ENCODE measurements around the gene LRATD1. TPM values are rescaled to one million over a fixed set of nuclear protein-coding genes. Genes with fewer than 3 reads are reported as not detected.
A peak's percentile ranks its signal among the peaks of the same experiment; 100 is the strongest.

LRATD1 gene, protein sequence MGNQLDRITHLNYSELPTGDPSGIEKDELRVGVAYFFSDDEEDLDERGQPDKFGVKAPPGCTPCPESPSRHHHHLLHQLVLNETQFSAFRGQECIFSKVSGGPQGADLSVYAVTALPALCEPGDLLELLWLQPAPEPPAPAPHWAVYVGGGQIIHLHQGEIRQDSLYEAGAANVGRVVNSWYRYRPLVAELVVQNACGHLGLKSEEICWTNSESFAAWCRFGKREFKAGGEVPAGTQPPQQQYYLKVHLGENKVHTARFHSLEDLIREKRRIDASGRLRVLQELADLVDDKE
- total RNA-seq (100 to 1,000 TPM in 1 of 2 donors, 10 to 100 TPM in 1; 94.5 to 133 TPM), polyA plus RNA-seq (ENCODE audit: insufficient read depth, low read depth, low replicate concordance) (39.4 TPM)
- long read RNA-seq, donor 1, full-length matches to known transcripts: 7 of 7 reads
- long read RNA-seq, donor 1, partial matches to known transcripts: 0 of 7 reads
- long read RNA-seq, donor 1, other reads (novel, unspliced or antisense): 0 of 7 reads
- long read RNA-seq, donor 2, full-length matches to known transcripts: 5 of 12 reads
- long read RNA-seq, donor 2, partial matches to known transcripts: 7 of 12 reads
- long read RNA-seq, donor 2, other reads (novel, unspliced or antisense): 0 of 12 reads

DNA sequence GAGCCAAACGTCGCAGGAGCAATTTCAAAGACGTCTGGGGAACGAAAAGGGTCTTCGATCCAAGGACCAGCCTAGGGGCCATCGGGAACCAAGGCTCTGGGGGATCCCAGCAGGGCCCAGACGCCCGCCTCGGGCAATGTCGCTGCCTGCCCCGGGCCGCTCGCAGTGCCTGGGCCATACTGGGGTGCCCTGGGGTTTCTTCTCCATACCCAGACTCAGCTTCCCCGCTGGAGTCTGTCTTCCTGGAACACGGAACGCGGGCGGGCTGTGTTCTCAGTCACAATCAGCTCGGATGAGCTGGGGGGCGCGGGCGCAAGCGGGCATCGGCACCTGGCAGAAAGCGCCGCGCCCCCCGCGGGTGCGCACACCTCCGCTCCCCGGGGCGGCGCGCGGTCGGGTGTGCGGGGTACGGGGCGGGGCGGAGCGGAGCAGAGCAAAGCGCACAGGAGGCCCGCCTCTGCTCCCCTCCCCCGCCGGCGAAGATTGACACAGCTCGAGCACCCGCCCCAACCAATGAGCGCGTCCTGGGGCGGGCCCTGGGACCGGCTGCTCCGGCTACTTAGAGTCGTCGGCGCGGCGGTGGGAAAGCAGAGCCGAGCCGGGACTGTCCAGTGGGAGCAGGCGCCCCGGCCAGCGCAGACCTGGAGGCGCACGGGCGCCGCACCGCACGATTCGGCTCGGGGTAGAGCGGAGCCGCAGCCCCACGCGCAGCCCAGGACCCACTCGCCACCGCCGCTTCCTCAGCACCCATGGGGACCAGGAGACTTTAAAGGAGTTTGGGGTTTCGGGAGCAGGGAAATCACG is at the start of gene LRATD1:
Gene LRATD1 (plus strand): TSS at position 585 of the 804 bp plus-strand sequence. CDS start 1,263 bp downstream, outside the sequence.
- TF ChIP-seq, protein P1, sequence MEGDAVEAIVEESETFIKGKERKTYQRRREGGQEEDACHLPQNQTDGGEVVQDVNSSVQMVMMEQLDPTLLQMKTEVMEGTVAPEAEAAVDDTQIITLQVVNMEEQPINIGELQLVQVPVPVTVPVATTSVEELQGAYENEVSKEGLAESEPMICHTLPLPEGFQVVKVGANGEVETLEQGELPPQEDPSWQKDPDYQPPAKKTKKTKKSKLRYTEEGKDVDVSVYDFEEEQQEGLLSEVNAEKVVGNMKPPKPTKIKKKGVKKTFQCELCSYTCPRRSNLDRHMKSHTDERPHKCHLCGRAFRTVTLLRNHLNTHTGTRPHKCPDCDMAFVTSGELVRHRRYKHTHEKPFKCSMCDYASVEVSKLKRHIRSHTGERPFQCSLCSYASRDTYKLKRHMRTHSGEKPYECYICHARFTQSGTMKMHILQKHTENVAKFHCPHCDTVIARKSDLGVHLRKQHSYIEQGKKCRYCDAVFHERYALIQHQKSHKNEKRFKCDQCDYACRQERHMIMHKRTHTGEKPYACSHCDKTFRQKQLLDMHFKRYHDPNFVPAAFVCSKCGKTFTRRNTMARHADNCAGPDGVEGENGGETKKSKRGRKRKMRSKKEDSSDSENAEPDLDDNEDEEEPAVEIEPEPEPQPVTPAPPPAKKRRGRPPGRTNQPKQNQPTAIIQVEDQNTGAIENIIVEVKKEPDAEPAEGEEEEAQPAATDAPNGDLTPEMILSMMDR (IDR thresholded peaks at IDR 0.05): no peak
- TF ChIP-seq POLR2A (IDR thresholded peaks at IDR 0.05): peak; percentile 51
- intact Hi-C loops (cut with DNase I; ENCODE audit: low total_unique reads): no loop called here
- WGBS, 2 donors: 2 to 11% methylated on average over 7 to 56 of the region's 81 CpGs
- Histone ChIP-seq H3K27me3 (no peaks in the 10 kb centered on the region), H3K4me1 (peaks cover 4% of the 10 kb centered on the region), H3K36me3 (ENCODE audit: low read depth, missing control alignments) (no peaks in the 10 kb centered on the region), H3K27ac (peak within 1 kb of the TSS in 1 of 2 donors; percentile 87), H3K4me3 (peak within 1 kb of the TSS; percentile 52 to 74), H3K9me3 (no peaks in the 10 kb centered on the region)
- peak; percentile 97 for DNase-seq

DNA sequence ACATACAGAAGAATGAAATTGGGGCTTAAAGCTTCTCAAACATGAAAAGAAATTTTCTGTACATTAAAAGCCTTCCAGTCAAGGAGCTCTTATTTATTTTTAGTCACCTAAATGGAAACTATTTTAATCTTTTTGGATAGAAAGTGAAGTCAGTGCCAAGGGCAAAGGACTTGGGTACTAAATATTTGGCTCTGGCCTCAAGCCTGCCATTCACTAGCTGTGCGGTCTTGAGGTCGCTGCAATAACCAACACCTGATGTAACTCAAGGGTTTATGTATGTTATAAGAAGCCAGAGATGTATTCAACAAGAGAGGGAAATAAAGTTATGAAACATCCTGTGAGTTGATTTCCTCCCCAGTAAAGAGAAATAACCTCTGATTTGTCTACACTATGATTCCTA is 49.5 kb upstream of the LRATD1 start:
- TF ChIP-seq POLR2A (IDR thresholded peaks at IDR 0.05): no peak
- TF ChIP-seq, protein P1 (IDR thresholded peaks at IDR 0.05): no peak
- Histone ChIP-seq H3K36me3 (ENCODE audit: low read depth, missing control alignments) (no peaks in the 10 kb centered on the region), H3K4me1 (peaks cover 5% of the 10 kb centered on the region), H3K27me3 (no peaks in the 10 kb centered on the region), H3K9me3 (no peaks in the 10 kb centered on the region), H3K4me3 (no peak overlapping the region), H3K27ac (no peak overlapping the region)
- intact Hi-C loops (cut with DNase I; ENCODE audit: low total_unique reads): no loop called here
- no peak for DNase-seq
- WGBS, 2 donors: 69 to 75% methylated on average over 2 of the region's 2 CpGs

- Histone ChIP-seq H3K4me1 (peaks cover 5% of the 10 kb centered on the region), H3K4me3 (no peak overlapping the region), H3K27me3 (no peaks in the 10 kb centered on the region), H3K27ac (peak overlapping the region in 1 of 2 donors; percentile 42), H3K36me3 (ENCODE audit: low read depth, missing control alignments) (no peaks in the 10 kb centered on the region), H3K9me3 (no peaks in the 10 kb centered on the region)
- DNase-seq: peak; percentile 64
- TF ChIP-seq POLR2A (IDR thresholded peaks at IDR 0.05): no peak
- TF ChIP-seq, protein P1 (IDR thresholded peaks at IDR 0.05): no peak
- 35 to 49% methylated on average over 4 of the region's 4 CpGs for WGBS, 2 donors
- intact Hi-C loops (cut with DNase I; ENCODE audit: low total_unique reads): no loop called here
Observed at GRCh38 chr2:14583802-14584201, 48.7 kb upstream of the LRATD1 start.

- Histone ChIP-seq H3K27ac (no peak overlapping the region), H3K9me3 (no peaks in the 10 kb centered on the region), H3K36me3 (ENCODE audit: low read depth, missing control alignments) (no peaks in the 10 kb centered on the region), H3K4me3 (no peak overlapping the region), H3K27me3 (no peaks in the 10 kb centered on the region), H3K4me1 (peaks cover 5% of the 10 kb centered on the region)
- WGBS, 2 donors: 91 to 97% methylated on average over 4 of the region's 4 CpGs
- intact Hi-C loops (cut with DNase I; ENCODE audit: low total_unique reads): no loop called here
- TF ChIP-seq POLR2A (IDR thresholded peaks at IDR 0.05): no peak
- TF ChIP-seq, protein P1 (IDR thresholded peaks at IDR 0.05): no peak
- no peak for DNase-seq
Observed at GRCh38 chr2:14587119-14587518, 45.4 kb upstream of the LRATD1 start.
